ENCODE data around the gene PITPNM2. TPM values are rescaled to one million over a fixed set of nuclear protein-coding genes. Genes with fewer than 3 reads are reported as not detected.

Gene PITPNM2
- polyA plus RNA-seq, 1 donor from 2014 or later, result 0.82 TPM

DNA sequence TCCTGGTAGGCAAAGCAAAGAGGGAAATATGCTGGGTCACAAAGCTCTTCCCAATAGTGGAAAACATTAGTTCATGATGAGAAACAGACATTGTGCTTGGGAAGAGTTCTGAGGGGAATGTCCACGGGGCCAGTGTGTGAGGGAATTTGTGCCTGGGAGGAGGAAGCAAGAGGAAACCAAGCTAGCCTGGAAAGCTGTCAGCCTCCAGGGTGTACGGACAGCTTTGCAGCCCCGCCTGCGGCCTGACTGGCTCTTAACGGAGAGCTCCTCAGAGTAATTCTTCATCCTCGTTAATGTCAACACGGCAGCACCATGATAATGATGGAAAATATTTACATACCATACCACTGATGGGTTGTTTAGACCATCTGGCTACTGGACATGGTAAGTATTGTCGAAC lies 32.4 kb downstream of the PITPNM2 start:
- H3F3A ChIP-seq (ENCODE audit: insufficient read depth, low read length, poor library complexity, severe bottlenecking), result no peaks in the 10 kb centered on the region
- no peaks in the 10 kb centered on the region for H3K36me3 ChIP-seq (ENCODE audit: insufficient read depth, low read length)
- H3K79me2 ChIP-seq (replicated peaks; ENCODE audit: insufficient read depth, low read length), result no peaks in the 10 kb centered on the region
- no peak overlapping the region for H2AFZ ChIP-seq (ENCODE audit: low read depth, low read length)
- H3K9me2 ChIP-seq (ENCODE audit: insufficient read depth, low read length), result no peaks in the 10 kb centered on the region
- no peaks in the 10 kb centered on the region for H3K9me3 ChIP-seq (ENCODE audit: low read length)
- H4K20me1 ChIP-seq (ENCODE audit: insufficient read depth), result no peaks in the 10 kb centered on the region
- H3K27me3 ChIP-seq (ENCODE audit: insufficient read depth, low read depth, low read length), result no peaks in the 10 kb centered on the region
- H3K9ac ChIP-seq (ENCODE audit: low read length), result no peak overlapping the region
- H3K4me2 ChIP-seq (ENCODE audit: low read length), result no peak overlapping the region
- H3K4me3 ChIP-seq (ENCODE audit: low read length), result no peak overlapping the region
- TF ChIP-seq EZH2 (IDR thresholded peaks at IDR 0.05; ENCODE audit: borderline replicate concordance, insufficient read depth, low read length, poor library complexity, severe bottlenecking) (no peak), TAF1 (IDR thresholded peaks at IDR 0.05; ENCODE audit: low read depth) (no peak), SMC3 (conservative IDR thresholded peaks at IDR 0.05; ENCODE audit: poor library complexity) (no peak), EP300 (conservative IDR thresholded peaks at IDR 0.05; ENCODE audit: poor library complexity, severe bottlenecking) (no peak), POLR2AphosphoS5 (IDR thresholded peaks at IDR 0.05) (no peak), RAD21 (conservative IDR thresholded peaks at IDR 0.05) (no peak), MXI1 (conservative IDR thresholded peaks at IDR 0.05; ENCODE audit: poor library complexity, severe bottlenecking) (no peak)
- TF ChIP-seq, protein P1, sequence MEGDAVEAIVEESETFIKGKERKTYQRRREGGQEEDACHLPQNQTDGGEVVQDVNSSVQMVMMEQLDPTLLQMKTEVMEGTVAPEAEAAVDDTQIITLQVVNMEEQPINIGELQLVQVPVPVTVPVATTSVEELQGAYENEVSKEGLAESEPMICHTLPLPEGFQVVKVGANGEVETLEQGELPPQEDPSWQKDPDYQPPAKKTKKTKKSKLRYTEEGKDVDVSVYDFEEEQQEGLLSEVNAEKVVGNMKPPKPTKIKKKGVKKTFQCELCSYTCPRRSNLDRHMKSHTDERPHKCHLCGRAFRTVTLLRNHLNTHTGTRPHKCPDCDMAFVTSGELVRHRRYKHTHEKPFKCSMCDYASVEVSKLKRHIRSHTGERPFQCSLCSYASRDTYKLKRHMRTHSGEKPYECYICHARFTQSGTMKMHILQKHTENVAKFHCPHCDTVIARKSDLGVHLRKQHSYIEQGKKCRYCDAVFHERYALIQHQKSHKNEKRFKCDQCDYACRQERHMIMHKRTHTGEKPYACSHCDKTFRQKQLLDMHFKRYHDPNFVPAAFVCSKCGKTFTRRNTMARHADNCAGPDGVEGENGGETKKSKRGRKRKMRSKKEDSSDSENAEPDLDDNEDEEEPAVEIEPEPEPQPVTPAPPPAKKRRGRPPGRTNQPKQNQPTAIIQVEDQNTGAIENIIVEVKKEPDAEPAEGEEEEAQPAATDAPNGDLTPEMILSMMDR (IDR thresholded peaks at IDR 0.05; ENCODE audit: poor library complexity, severe bottlenecking), result no peak
- TF ChIP-seq, protein P2, sequence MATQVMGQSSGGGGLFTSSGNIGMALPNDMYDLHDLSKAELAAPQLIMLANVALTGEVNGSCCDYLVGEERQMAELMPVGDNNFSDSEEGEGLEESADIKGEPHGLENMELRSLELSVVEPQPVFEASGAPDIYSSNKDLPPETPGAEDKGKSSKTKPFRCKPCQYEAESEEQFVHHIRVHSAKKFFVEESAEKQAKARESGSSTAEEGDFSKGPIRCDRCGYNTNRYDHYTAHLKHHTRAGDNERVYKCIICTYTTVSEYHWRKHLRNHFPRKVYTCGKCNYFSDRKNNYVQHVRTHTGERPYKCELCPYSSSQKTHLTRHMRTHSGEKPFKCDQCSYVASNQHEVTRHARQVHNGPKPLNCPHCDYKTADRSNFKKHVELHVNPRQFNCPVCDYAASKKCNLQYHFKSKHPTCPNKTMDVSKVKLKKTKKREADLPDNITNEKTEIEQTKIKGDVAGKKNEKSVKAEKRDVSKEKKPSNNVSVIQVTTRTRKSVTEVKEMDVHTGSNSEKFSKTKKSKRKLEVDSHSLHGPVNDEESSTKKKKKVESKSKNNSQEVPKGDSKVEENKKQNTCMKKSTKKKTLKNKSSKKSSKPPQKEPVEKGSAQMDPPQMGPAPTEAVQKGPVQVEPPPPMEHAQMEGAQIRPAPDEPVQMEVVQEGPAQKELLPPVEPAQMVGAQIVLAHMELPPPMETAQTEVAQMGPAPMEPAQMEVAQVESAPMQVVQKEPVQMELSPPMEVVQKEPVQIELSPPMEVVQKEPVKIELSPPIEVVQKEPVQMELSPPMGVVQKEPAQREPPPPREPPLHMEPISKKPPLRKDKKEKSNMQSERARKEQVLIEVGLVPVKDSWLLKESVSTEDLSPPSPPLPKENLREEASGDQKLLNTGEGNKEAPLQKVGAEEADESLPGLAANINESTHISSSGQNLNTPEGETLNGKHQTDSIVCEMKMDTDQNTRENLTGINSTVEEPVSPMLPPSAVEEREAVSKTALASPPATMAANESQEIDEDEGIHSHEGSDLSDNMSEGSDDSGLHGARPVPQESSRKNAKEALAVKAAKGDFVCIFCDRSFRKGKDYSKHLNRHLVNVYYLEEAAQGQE (IDR thresholded peaks at IDR 0.05; ENCODE audit: borderline replicate concordance), result no peak
- no peak overlapping the region for H3K27ac ChIP-seq (ENCODE audit: low read length)

DNA sequence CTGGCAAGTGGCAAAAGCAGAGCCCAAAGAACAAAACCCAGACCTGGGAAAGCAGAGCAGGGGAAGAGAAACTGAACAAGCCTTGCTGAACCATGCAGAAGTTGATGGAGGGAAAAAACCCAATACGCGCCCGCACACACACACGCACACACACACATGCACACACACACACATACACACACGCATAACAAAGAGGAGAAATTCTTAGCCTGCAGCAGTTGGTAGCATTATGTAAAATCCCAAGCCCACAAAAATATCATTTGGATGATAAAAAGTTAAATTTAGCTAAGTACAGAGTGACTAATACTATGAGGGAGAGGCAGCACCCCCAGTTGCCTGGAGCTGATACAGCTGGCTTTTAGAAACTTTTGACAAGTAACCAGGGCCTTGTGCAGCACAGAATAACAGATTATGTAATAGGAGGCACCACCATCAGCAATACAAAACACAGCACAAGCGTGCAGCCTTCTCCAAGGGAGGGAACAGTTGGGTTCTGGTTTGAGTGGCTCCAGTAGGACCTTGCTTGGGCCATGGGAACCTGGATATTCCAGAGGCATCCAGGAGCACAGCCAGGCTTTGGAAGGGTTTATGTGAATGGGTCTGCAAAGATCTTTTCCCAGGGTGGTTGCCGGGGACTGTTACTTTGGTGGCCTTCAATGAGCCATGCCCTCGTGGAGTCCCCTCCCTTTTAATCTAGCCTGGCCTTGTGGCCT lies 35.3 kb downstream of the PITPNM2 start:
- Histone ChIP-seq H3K36me3 (ENCODE audit: insufficient read depth, low read length) (no peaks in the 10 kb centered on the region), H3K27ac (ENCODE audit: low read length) (no peak overlapping the region), H3K9ac (ENCODE audit: low read length) (no peak overlapping the region), H3K9me2 (ENCODE audit: insufficient read depth, low read length) (no peaks in the 10 kb centered on the region), H3F3A (ENCODE audit: insufficient read depth, low read length, poor library complexity, severe bottlenecking) (no peaks in the 10 kb centered on the region), H3K4me2 (ENCODE audit: low read length) (no peak overlapping the region), H2AFZ (ENCODE audit: low read depth, low read length) (no peak overlapping the region), H3K4me3 (ENCODE audit: low read length) (no peak overlapping the region), H3K27me3 (ENCODE audit: insufficient read depth, low read depth, low read length) (no peaks in the 10 kb centered on the region), H4K20me1 (ENCODE audit: insufficient read depth) (no peaks in the 10 kb centered on the region), H3K79me2 (replicated peaks; ENCODE audit: insufficient read depth, low read length) (no peaks in the 10 kb centered on the region), H3K9me3 (ENCODE audit: low read length) (no peaks in the 10 kb centered on the region)
- no peak for TF ChIP-seq RAD21 (conservative IDR thresholded peaks at IDR 0.05)
- TF ChIP-seq POLR2AphosphoS5 (IDR thresholded peaks at IDR 0.05), result no peak
- TF ChIP-seq EZH2 (IDR thresholded peaks at IDR 0.05; ENCODE audit: borderline replicate concordance, insufficient read depth, low read length, poor library complexity, severe bottlenecking), result no peak
- TF ChIP-seq, protein P1 (IDR thresholded peaks at IDR 0.05; ENCODE audit: poor library complexity, severe bottlenecking), result no peak
